ENCODE results near the gene ATP6V1G2. TPM values are rescaled to one million over a fixed set of nuclear protein-coding genes. Genes with fewer than 3 reads are reported as not detected.

ATP6V1G2 gene
- total and polyA plus RNA-seq, 5 donors, result 1.7 to 3.8 (median 2.8) TPM

DNA sequence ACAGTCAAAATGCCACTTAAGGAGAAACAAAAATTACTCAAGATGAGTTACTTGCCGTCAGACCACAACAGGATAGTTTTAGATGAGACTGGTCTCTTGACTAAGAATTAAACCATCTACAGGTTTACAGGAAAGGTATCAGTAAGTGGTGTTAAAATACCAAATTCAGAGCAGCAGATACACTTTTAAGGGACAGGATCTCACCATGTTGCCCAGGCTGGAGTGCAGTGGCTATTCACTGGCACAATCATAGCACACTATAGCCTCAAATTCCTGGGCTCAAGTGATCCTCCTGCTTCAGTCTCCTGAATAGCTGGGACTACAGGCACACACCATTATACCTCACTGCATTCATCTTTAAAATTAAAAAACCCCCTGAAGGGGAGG lies 13.0 kb downstream of the ATP6V1G2 start:
- H3K9me3 ChIP-seq (ENCODE audit: control insufficient read depth, low read length), result no peaks in the 10 kb centered on the region
- ATAC-seq, result no peak
- no peaks in the 10 kb centered on the region for H3K27me3 ChIP-seq (ENCODE audit: control insufficient read depth, insufficient read depth)
- 94% methylated on average over 1 of the region's 1 CpG for WGBS
- H3K27ac ChIP-seq (ENCODE audit: low read length), result no peak overlapping the region
- intact Hi-C loops (cut with DNase I), result loop anchor here in 1 of 4 donors (5.0 kb wide), 1 partner anchor 41 kb away; no protein-coding TSS in a partner anchor
- H3K4me1 ChIP-seq (ENCODE audit: control insufficient read depth, insufficient read depth, low read length), result no peaks in the 10 kb centered on the region
- H3K4me3 ChIP-seq (ENCODE audit: low read length), result no peak overlapping the region
- DNase-seq, result no peak

DNA sequence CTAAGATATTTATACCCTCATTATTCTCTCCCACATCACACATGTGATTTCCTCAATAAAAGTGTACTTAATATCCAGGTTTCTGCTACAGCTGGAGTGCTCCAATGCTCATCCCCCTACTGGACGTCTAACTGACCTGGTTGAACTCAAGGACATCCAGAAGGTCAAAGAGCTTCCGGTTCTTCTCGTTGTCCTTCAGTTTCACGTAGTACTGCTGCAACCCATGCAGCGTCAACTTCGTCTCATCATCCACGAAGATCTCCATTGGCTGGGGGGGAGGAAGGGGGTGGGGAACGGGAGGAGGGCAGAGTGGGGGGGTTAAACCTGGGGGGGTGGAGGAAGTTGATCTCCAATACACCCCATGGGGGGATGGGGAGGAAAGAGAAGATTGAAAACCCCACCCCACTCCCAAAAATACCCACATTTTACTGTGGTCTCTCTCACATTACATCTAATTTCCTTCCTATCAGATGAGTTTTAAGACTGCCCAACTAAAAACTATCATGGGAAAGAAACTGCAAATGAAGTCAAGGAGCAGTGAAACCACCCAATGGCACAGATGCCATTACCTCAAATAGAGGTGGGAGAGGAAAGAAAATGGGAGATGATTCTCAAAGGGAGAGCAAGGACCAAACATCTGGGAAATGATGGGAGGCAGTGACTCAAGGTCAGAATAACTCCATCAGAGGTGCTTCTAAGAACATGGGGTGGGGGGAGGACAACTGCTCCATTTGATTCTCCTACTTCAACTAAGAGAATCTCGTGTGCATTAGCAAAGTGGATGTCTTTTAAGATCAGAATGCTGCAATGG lies 13.6 kb downstream of the ATP6V1G2 start:
- ATAC-seq (no peak), DNase-seq (no peak)
- H3K4me3 ChIP-seq (ENCODE audit: low read length), result no peak overlapping the region
- no peaks in the 10 kb centered on the region for H3K27me3 ChIP-seq (ENCODE audit: control insufficient read depth, insufficient read depth)
- intact Hi-C loops (cut with DNase I), result loop anchor here in 1 of 4 donors (5.0 kb wide), 1 partner anchor 41 kb away; no protein-coding TSS in a partner anchor
- no peak overlapping the region for H3K27ac ChIP-seq (ENCODE audit: low read length)
- H3K9me3 ChIP-seq (ENCODE audit: control insufficient read depth, low read length), result no peaks in the 10 kb centered on the region
- H3K4me1 ChIP-seq (ENCODE audit: control insufficient read depth, insufficient read depth, low read length), result no peaks in the 10 kb centered on the region
- WGBS, result 48% methylated on average over 9 of the region's 9 CpGs

DNA sequence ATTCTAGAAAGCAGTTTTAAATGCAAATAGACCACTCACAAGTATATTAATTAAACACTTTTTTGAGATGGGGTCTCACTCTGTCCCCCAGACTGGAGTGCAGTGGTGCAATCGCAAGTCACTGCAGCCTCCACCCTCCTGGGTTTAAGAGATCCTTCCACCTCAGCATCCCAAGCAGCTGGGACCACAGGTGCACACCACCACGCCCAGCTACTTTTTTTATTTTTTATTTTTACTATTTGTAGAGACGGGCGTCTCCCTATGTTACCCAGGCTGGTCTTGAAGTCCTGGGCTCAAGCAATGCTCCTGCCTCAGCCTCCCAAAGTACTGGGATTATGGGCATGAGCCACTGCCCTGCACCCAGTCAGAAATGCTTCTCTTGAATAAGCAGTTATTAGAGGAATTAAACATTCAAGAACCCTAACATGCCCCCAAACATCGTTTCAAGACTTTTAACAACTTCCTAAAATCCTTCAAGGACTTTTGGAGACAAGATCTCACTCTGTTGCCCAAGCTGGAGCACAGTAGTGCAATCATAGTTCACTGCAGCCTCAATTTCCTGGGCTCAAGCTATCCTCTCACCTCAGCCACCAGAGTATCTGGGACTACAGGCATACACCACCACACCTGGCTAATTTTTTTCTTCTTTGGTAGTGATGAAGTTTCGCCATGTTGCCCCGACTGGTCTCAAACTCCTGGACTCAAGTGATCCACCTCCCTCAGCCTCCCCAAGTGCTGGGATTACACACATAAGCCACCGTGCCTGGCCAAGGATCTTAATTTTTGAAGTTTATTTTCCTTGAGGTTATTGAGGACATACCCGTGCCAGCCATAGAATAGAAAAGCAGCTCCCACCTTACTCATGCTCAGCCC lies 14.4 kb downstream of the ATP6V1G2 start:
- H3K4me3 ChIP-seq (ENCODE audit: low read length), result no peak overlapping the region
- ATAC-seq (no peak), DNase-seq (no peak)
- no peak overlapping the region for H3K27ac ChIP-seq (ENCODE audit: low read length)
- WGBS, result 70% methylated on average over 9 of the region's 9 CpGs
- H3K4me1 ChIP-seq (ENCODE audit: control insufficient read depth, insufficient read depth, low read length), result no peaks in the 10 kb centered on the region
- no peaks in the 10 kb centered on the region for H3K9me3 ChIP-seq (ENCODE audit: control insufficient read depth, low read length)
- no peaks in the 10 kb centered on the region for H3K27me3 ChIP-seq (ENCODE audit: control insufficient read depth, insufficient read depth)
- intact Hi-C loops (cut with DNase I), result loop anchor here in 1 of 4 donors (5.0 kb wide), 1 partner anchor 40 kb away; no protein-coding TSS in a partner anchor

GRCh38 chr6:31531162-31531561 lies 15.2 kb downstream of the ATP6V1G2 start:
- Histone ChIP-seq H3K4me3 (ENCODE audit: low read length) (no peak overlapping the region), H3K4me1 (ENCODE audit: control insufficient read depth, insufficient read depth, low read length) (no peaks in the 10 kb centered on the region), H3K9me3 (ENCODE audit: control insufficient read depth, low read length) (no peaks in the 10 kb centered on the region), H3K27ac (ENCODE audit: low read length) (no peak overlapping the region), H3K27me3 (ENCODE audit: control insufficient read depth, insufficient read depth) (no peaks in the 10 kb centered on the region)
- 86% methylated on average over 7 of the region's 7 CpGs for WGBS
- no peak for ATAC-seq
- DNase-seq, result no peak
- intact Hi-C loops (cut with DNase I), result loop anchor here in 1 of 4 donors (5.0 kb wide), 1 partner anchor 39 kb away; no protein-coding TSS in a partner anchor

DNA sequence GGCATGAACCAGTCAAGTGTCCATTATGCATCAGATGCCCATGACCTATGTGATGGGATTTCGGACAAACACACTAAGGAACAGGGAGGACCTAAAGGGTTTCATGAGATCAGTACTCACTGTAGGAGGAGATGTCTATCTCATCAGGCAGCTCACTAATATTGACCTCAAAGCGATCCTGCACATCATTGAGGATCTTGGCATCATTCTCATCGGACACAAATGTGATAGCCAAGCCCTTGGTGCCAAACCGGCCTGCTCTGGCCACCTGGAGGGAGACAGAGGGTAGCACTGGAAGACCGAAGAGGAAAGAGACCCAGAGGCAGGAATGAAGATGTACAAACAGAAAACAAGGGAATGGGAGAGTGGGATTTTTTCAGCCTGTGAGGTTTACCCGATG lies 15.7 kb downstream of the ATP6V1G2 start:
- H3K27me3 ChIP-seq (ENCODE audit: control insufficient read depth, insufficient read depth), result no peaks in the 10 kb centered on the region
- DNase-seq (no peak), ATAC-seq (no peak)
- no peak overlapping the region for H3K4me3 ChIP-seq (ENCODE audit: low read length)
- no peaks in the 10 kb centered on the region for H3K4me1 ChIP-seq (ENCODE audit: control insufficient read depth, insufficient read depth, low read length)
- no peaks in the 10 kb centered on the region for H3K9me3 ChIP-seq (ENCODE audit: control insufficient read depth, low read length)
- intact Hi-C loops (cut with DNase I), result loop anchor here in 1 of 4 donors (5.0 kb wide), 1 partner anchor 38 kb away; no protein-coding TSS in a partner anchor
- no peak overlapping the region for H3K27ac ChIP-seq (ENCODE audit: low read length)
- WGBS, result 59% methylated on average over 6 of the region's 6 CpGs

GRCh38 chr6:31529329-31530150 lies 16.9 kb downstream of the ATP6V1G2 start:
- H3K27ac ChIP-seq (ENCODE audit: low read length), result no peak overlapping the region
- intact Hi-C loops (cut with DNase I), result loop anchor here in 1 of 4 donors (5.0 kb wide), 1 partner anchor 37 kb away; no protein-coding TSS in a partner anchor
- H3K4me3 ChIP-seq (ENCODE audit: low read length), result no peak overlapping the region
- H3K4me1 ChIP-seq (ENCODE audit: control insufficient read depth, insufficient read depth, low read length), result no peaks in the 10 kb centered on the region
- no peaks in the 10 kb centered on the region for H3K27me3 ChIP-seq (ENCODE audit: control insufficient read depth, insufficient read depth)
- WGBS, result 48% methylated on average over 12 of the region's 12 CpGs
- no peaks in the 10 kb centered on the region for H3K9me3 ChIP-seq (ENCODE audit: control insufficient read depth, low read length)
- no peak for DNase-seq
- ATAC-seq, result peak; percentile 3 to 17

GRCh38 chr6:31528821-31529328 lies 17.5 kb downstream of the ATP6V1G2 start, which contains the start of gene MCCD1:
Gene MCCD1 (plus strand): TSS chr6:31528962. CDS start chr6:31529015, 53 bp downstream.
- ATAC-seq (peak; percentile 46 to 49), DNase-seq (no peak)
- H3K4me1 ChIP-seq (ENCODE audit: control insufficient read depth, insufficient read depth, low read length), result no peaks in the 10 kb centered on the region
- H3K4me3 ChIP-seq (ENCODE audit: low read length), result no peak within 1 kb of the TSS
- no peaks in the 10 kb centered on the region for H3K27me3 ChIP-seq (ENCODE audit: control insufficient read depth, insufficient read depth)
- no peak within 1 kb of the TSS for H3K27ac ChIP-seq (ENCODE audit: low read length)
- no peaks in the 10 kb centered on the region for H3K9me3 ChIP-seq (ENCODE audit: control insufficient read depth, low read length)
- intact Hi-C loops (cut with DNase I), result no loop called here
- 60% methylated on average over 7 of the region's 7 CpGs for WGBS

DNA sequence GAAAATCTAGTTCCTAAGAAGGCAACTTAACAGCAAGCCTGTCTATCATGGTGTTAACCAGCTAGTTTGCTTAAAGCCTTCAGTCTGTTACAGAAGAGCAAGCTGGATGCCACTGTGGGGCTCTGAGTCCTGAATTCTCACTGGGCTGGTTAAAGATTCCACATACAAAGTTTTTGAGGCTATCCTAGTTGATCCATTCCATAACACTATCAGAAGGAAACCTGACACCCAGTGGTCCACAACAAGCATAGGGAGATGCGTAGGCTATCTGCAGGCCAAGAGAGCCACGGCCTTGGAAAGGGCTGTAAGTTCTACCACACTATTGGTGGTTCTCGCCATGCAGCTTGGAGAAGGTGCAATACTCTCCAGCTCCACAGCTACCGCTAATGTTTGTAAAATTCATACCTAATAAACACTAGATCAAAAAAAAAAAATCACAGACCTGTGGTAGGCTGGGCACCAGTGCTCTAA lies 18.1 kb downstream of the ATP6V1G2 start:
- intact Hi-C loops (cut with DNase I), result no loop called here
- H3K27me3 ChIP-seq (ENCODE audit: control insufficient read depth, insufficient read depth), result no peaks in the 10 kb centered on the region
- H3K27ac ChIP-seq (ENCODE audit: low read length), result no peak overlapping the region
- H3K9me3 ChIP-seq (ENCODE audit: control insufficient read depth, low read length), result no peaks in the 10 kb centered on the region
- DNase-seq (no peak), ATAC-seq (no peak)
- H3K4me3 ChIP-seq (ENCODE audit: low read length), result no peak overlapping the region
- H3K4me1 ChIP-seq (ENCODE audit: control insufficient read depth, insufficient read depth, low read length), result no peaks in the 10 kb centered on the region
- 82% methylated on average over 4 of the region's 4 CpGs for WGBS

- peak; percentile 9 to 56 for ATAC-seq
- Histone ChIP-seq H3K4me3 (ENCODE audit: low read length) (no peak overlapping the region), H3K27me3 (ENCODE audit: control insufficient read depth, insufficient read depth) (no peaks in the 10 kb centered on the region), H3K4me1 (ENCODE audit: control insufficient read depth, insufficient read depth, low read length) (no peaks in the 10 kb centered on the region), H3K9me3 (ENCODE audit: control insufficient read depth, low read length) (no peaks in the 10 kb centered on the region), H3K27ac (ENCODE audit: low read length) (no peak overlapping the region)
- intact Hi-C loops (cut with DNase I), result no loop called here
- DNase-seq, result no peak
- 55% methylated on average over 4 of the region's 4 CpGs for WGBS
Measured at GRCh38 chr6:31525932-31526591, 20.3 kb downstream of the ATP6V1G2 start.

- ATAC-seq (no peak), DNase-seq (no peak)
- intact Hi-C loops (cut with DNase I), result no loop called here
- Histone ChIP-seq H3K4me3 (ENCODE audit: low read length) (no peak overlapping the region), H3K9me3 (ENCODE audit: control insufficient read depth, low read length) (no peaks in the 10 kb centered on the region), H3K27me3 (ENCODE audit: control insufficient read depth, insufficient read depth) (no peaks in the 10 kb centered on the region), H3K27ac (ENCODE audit: low read length) (no peak overlapping the region), H3K4me1 (ENCODE audit: control insufficient read depth, insufficient read depth, low read length) (no peaks in the 10 kb centered on the region)
- 72% methylated on average over 8 of the region's 8 CpGs for WGBS
Measured at GRCh38 chr6:31525553-31525931, 20.9 kb downstream of the ATP6V1G2 start.

All from right cardiac atrium (tissue), 5 donors.